PC-3 (cell line): ENCODE results near the gene STK39. TPM values are rescaled to one million over a fixed set of nuclear protein-coding genes. Genes with fewer than 3 reads are reported as not detected.

Experiments used
- ATAC-seq: fragments of 200-7000 bp; cut with Tn5 transposase; 2 replicates; pipeline ENCODE4 v1.9.1; 2020; ENCODE audit warnings: mild to moderate bottlenecking, moderate library complexity
- BruUV-seq: library from RNA; stranded (reverse); fragments of 400-500 nt; replicated peaks from 2 replicates; lab custom pipeline; 2021; lab: Mats Ljungman, UMichigan
- CTCF ChIA-PET: fragments of 300-600 bp; sonication (Branson Sonifier 250); formaldehyde crosslinking; loops from one replicate; lab custom pipeline; 2022; ENCODE audit warnings: antibody characterized with exemption; lab: Charles Lee
- POLR2A ChIA-PET: fragments of 300-600 bp; sonication (Branson Sonifier 250); formaldehyde crosslinking; loops from one replicate; lab custom pipeline; 2022; ENCODE audit warnings: antibody characterized with exemption; ENCODE audit not compliant: unreplicated experiment; lab: Charles Lee
- DNase-seq: peaks from one replicate; pipeline ENCODE4 v3.0.0-alpha.2; 2015
- H2AFZ ChIP-seq: fragments of 300-600 bp; sonication (generic); 2 replicates; pipeline ENCODE4 v1.6.0; 2016; ENCODE audit warnings: antibody characterized with exemption, low read length
- H3F3A ChIP-seq: fragments of 300-600 bp; sonication (generic); one replicate; pipeline ENCODE4 v1.6.0; 2017; ENCODE audit warnings: antibody characterized with exemption, low read length, control low read depth, mild to moderate bottlenecking; ENCODE audit not compliant: unreplicated experiment
- H3K27ac ChIP-seq: fragments of 300-600 bp; sonication (generic); 2 replicates; pipeline ENCODE4 v1.5.1; 2016; ENCODE audit warnings: mild to moderate bottlenecking, low read length
- H3K27me3 ChIP-seq: fragments of 300-600 bp; sonication (generic); 2 replicates; pipeline ENCODE4 v1.6.1; 2016; ENCODE audit warnings: low read length, mixed read lengths
- H3K36me3 ChIP-seq: fragments of 300-600 bp; sonication (generic); 2 replicates; pipeline ENCODE4 v1.6.1; 2016; ENCODE audit warnings: low read depth, mixed run types, low read length, mixed read lengths
- H3K4me1 ChIP-seq: fragments of 300-600 bp; sonication (generic); 2 replicates; pipeline ENCODE4 v1.5.1; 2016; ENCODE audit warnings: low read length; ENCODE audit not compliant: insufficient read depth
- H3K4me2 ChIP-seq: fragments of 300-600 bp; sonication (generic); 2 replicates; pipeline ENCODE4 v1.6.0; 2016; ENCODE audit warnings: low read length
- H3K4me3 ChIP-seq: fragments of 300-600 bp; sonication (generic); 2 replicates; pipeline ENCODE4 v1.5.1; 2016; ENCODE audit warnings: mild to moderate bottlenecking, low read length, mixed read lengths
- H3K79me2 ChIP-seq: fragments of 300-600 bp; sonication (generic); 2 replicates; pipeline ENCODE4 v1.6.1; 2017; ENCODE audit warnings: low read length, mixed read lengths
- H3K9ac ChIP-seq: fragments of 300-600 bp; sonication (generic); 2 replicates; pipeline ENCODE4 v1.6.0; 2016; ENCODE audit warnings: mild to moderate bottlenecking, low read length
- H3K9me2 ChIP-seq: fragments of 300-600 bp; sonication (generic); replicated peaks from 2 replicates; pipeline ENCODE4 v1.6.1; 2016; ENCODE audit warnings: mixed run types, low read length, mixed read lengths
- H3K9me3 ChIP-seq: fragments of 300-600 bp; sonication (generic); 2 replicates; pipeline ENCODE4 v1.6.1; 2016; ENCODE audit warnings: low read length, mixed read lengths
- H4K20me1 ChIP-seq: fragments of 300-600 bp; sonication (generic); 2 replicates; pipeline ENCODE4 v1.6.1; 2016; ENCODE audit warnings: low read length, mixed read lengths
- CTCF ChIP-seq: fragments of 300-600 bp; sonication (generic); conservative IDR thresholded peaks from 2 replicates; pipeline ENCODE4 v1.5.1; 2017; ENCODE audit warnings: antibody characterized with exemption, low read depth, mild to moderate bottlenecking, low read length
- EZH2 ChIP-seq: fragments of 300-600 bp; sonication (generic); IDR thresholded peaks from one replicate; pipeline ENCODE4 v1.6.1; 2017; ENCODE audit warnings: antibody characterized with exemption, mild to moderate bottlenecking, low read length; ENCODE audit not compliant: unreplicated experiment
- EZH2phosphoT487 ChIP-seq: fragments of 300-600 bp; sonication (generic); IDR thresholded peaks from 2 replicates; pipeline ENCODE4 v1.6.1; 2018; ENCODE audit warnings: mild to moderate bottlenecking, antibody characterized with exemption, low read length, borderline replicate concordance
- intact Hi-C: fragments of 100-400 bp; cut with micrococcal nuclease; formaldehyde crosslinking; loops from 2 replicates; pipeline ENCODE4 v1.9.0; 2023
- total RNA-seq: library from RNA; depleted of rRNA; stranded (reverse); fragments of >200 nt; gene quantifications from 2 replicates; pipeline ENCODE4 v1.2.3, GENCODE V29; 2014

Gene STK39
- total RNA-seq, 1 experiment from 2014 or later, result 17.9 TPM

GRCh38 chr2:168216351-168217005, 30.9 kb downstream of the STK39 start:
- intact Hi-C loops, result no loop called here
- H3K27ac ChIP-seq, result no peak overlapping the region
- TF ChIP-seq CTCF (no peak), EZH2phosphoT487 (no peak), EZH2 (no peak)
- no peaks in the 10 kb centered on the region for H4K20me1 ChIP-seq
- ChIA-PET CTCF (interaction anchor here (0.7 kb wide), 1 partner anchor 120 kb away, joined by 6 read pairs; no protein-coding TSS in a partner anchor), POLR2A (no interaction called here)
- H3K4me3 ChIP-seq, result no peak overlapping the region
- peaks cover 4% of the 10 kb centered on the region for H3F3A ChIP-seq
- no peaks in the 10 kb centered on the region for H3K9me3 ChIP-seq
- no peak overlapping the region for H3K9ac ChIP-seq
- H3K36me3 ChIP-seq, result no peaks in the 10 kb centered on the region
- H3K79me2 ChIP-seq, result peaks cover 65% of the 10 kb centered on the region
- no peak overlapping the region for H3K4me2 ChIP-seq
- no peak overlapping the region for H2AFZ ChIP-seq
- H3K27me3 ChIP-seq, result no peaks in the 10 kb centered on the region
- ATAC-seq (no peak), DNase-seq (peak; percentile 37)
- BruUV-seq, result no TSS peak
- H3K9me2 ChIP-seq, result no peaks in the 10 kb centered on the region
- peaks cover 30% of the 10 kb centered on the region for H3K4me1 ChIP-seq

GRCh38 chr2:168215813-168216212, 31.6 kb downstream of the STK39 start:
- Histone ChIP-seq H3K4me1 (peaks cover 33% of the 10 kb centered on the region), H3K36me3 (no peaks in the 10 kb centered on the region), H3K9me3 (no peaks in the 10 kb centered on the region), H3K4me3 (no peak overlapping the region), H2AFZ (no peak overlapping the region), H3K4me2 (no peak overlapping the region), H3K9me2 (no peaks in the 10 kb centered on the region), H3K27ac (no peak overlapping the region), H3K27me3 (no peaks in the 10 kb centered on the region), H3K79me2 (peaks cover 65% of the 10 kb centered on the region), H4K20me1 (no peaks in the 10 kb centered on the region), H3F3A (peaks cover 5% of the 10 kb centered on the region), H3K9ac (no peak overlapping the region)
- ChIA-PET CTCF (no interaction called here), POLR2A (no interaction called here)
- intact Hi-C loops, result no loop called here
- TF ChIP-seq EZH2phosphoT487, result no peak
- TF ChIP-seq CTCF, result no peak
- no peak for TF ChIP-seq EZH2
- no TSS peak for BruUV-seq
- no peak for DNase-seq
- ATAC-seq, result no peak

- Histone ChIP-seq H3K9ac (peak overlapping the region; percentile 82; the same call in 1 of the 2 replicates), H3K9me3 (no peaks in the 10 kb centered on the region), H3K4me1 (peaks cover 54% of the 10 kb centered on the region), H3K27me3 (no peaks in the 10 kb centered on the region), H3F3A (peaks cover 10% of the 10 kb centered on the region), H2AFZ (no peak overlapping the region), H3K4me2 (peak overlapping the region; percentile 60; the same call in 1 of the 2 replicates), H3K4me3 (no peak overlapping the region), H3K9me2 (no peaks in the 10 kb centered on the region), H4K20me1 (no peaks in the 10 kb centered on the region), H3K36me3 (0 out of 2 replicates have a peak, but pooled peaks cover 2% of the 10 kb centered on the region), H3K79me2 (peaks cover 82% of the 10 kb centered on the region), H3K27ac (peak overlapping the region; percentile 97)
- no TSS peak for BruUV-seq
- intact Hi-C loops, result loop anchor here (5.0 kb wide), 1 partner anchor 46 kb away; no protein-coding TSS in a partner anchor
- ChIA-PET CTCF (no interaction called here), POLR2A (no interaction called here)
- peak; percentile 55 for DNase-seq
- no peak for ATAC-seq
- no peak for TF ChIP-seq CTCF
- no peak for TF ChIP-seq EZH2phosphoT487
- TF ChIP-seq EZH2, result no peak
Measured at GRCh38 chr2:168212866-168213265, 34.5 kb downstream of the STK39 start.
